GM23248 (cell line): ENCODE results near the gene ZBP1. TPM values are rescaled to one million over a fixed set of nuclear protein-coding genes. Genes with fewer than 3 reads are reported as not detected.

Experiments
- DNase-seq: peaks from one replicate; pipeline ENCODE4 v3.0.0-alpha.2; 2015
- H2AFZ ChIP-seq: fragments of 200-600 bp; sonication (generic); 2 replicates; pipeline ENCODE4 v1.6.1; 2016; ENCODE audit warnings: antibody characterized with exemption
- H3F3A ChIP-seq: fragments of 200-600 bp; sonication (generic); 2 replicates; pipeline ENCODE4 v1.6.1; 2016; ENCODE audit warnings: mild to moderate bottlenecking, antibody characterized with exemption, mixed run types; ENCODE audit not compliant: insufficient read depth
- H3K27ac ChIP-seq: fragments of 200-600 bp; sonication (generic); 2 replicates; pipeline ENCODE4 v1.5.1; 2016; ENCODE audit warnings: mild to moderate bottlenecking
- H3K27me3 ChIP-seq: fragments of 200-600 bp; sonication (generic); replicated peaks from 2 replicates; pipeline ENCODE4 v1.6.1; 2016; ENCODE audit warnings: mild to moderate bottlenecking; ENCODE audit not compliant: insufficient read depth
- H3K36me3 ChIP-seq: fragments of 200-600 bp; sonication (generic); 2 replicates; pipeline ENCODE4 v1.6.1; 2016; ENCODE audit warnings: low read depth, mild to moderate bottlenecking
- H3K4me1 ChIP-seq: fragments of 200-600 bp; sonication (generic); 2 replicates; pipeline ENCODE4 v1.6.1; 2016; ENCODE audit warnings: mild to moderate bottlenecking; ENCODE audit not compliant: insufficient read depth
- H3K4me2 ChIP-seq: fragments of 200-600 bp; sonication (generic); one replicate; pipeline ENCODE4 v1.6.1; 2016; ENCODE audit warnings: mild to moderate bottlenecking; ENCODE audit not compliant: unreplicated experiment
- H3K4me3 ChIP-seq: fragments of 200-600 bp; sonication (generic); 2 replicates; pipeline ENCODE4 v1.5.1; 2016; ENCODE audit warnings: mild to moderate bottlenecking
- H3K79me2 ChIP-seq: fragments of 200-600 bp; sonication (generic); 2 replicates; pipeline ENCODE4 v1.6.1; 2016; ENCODE audit warnings: mild to moderate bottlenecking; ENCODE audit not compliant: insufficient read depth
- H3K9ac ChIP-seq: fragments of 200-600 bp; sonication (generic); 2 replicates; pipeline ENCODE4 v1.6.1; 2016; ENCODE audit warnings: mild to moderate bottlenecking
- H3K9me2 ChIP-seq: fragments of 200-600 bp; sonication (generic); 2 replicates; pipeline ENCODE4 v1.6.1; 2016; ENCODE audit warnings: mixed run types, mild to moderate bottlenecking, moderate library complexity; ENCODE audit not compliant: insufficient read depth
- H3K9me3 ChIP-seq: fragments of 200-600 bp; sonication (generic); one replicate; pipeline ENCODE4 v1.6.1; 2017; ENCODE audit warnings: low read depth
- H4K20me1 ChIP-seq: fragments of 200-600 bp; sonication (generic); 2 replicates; pipeline ENCODE4 v1.6.0; 2016; ENCODE audit not compliant: insufficient read depth
- EZH2 ChIP-seq: fragments of 200-600 bp; sonication (generic); IDR thresholded peaks from 2 replicates; pipeline ENCODE4 v1.6.1; 2018; ENCODE audit warnings: antibody characterized with exemption, mild to moderate bottlenecking; ENCODE audit not compliant: insufficient read depth, poor library complexity, severe bottlenecking
- EZH2phosphoT487 ChIP-seq: fragments of 200-600 bp; sonication (generic); IDR thresholded peaks from 2 replicates; pipeline ENCODE4 v1.6.1; 2018; ENCODE audit warnings: antibody characterized with exemption, moderate library complexity, mild to moderate bottlenecking, low read depth; ENCODE audit not compliant: insufficient read depth
- WGBS, 2 experiments: methylation state at CpG; one replicate each; pipeline ENCODE4 v1.1.6; 2015 to 2017; ENCODE audit warnings: low lambda C conversion rate in 2 of 2, low coverage in 1 of 2; ENCODE audit errors: missing lambda C conversion rate in 2 of 2; 5-methylcytosine and 5-hydroxymethylcytosine counted together
- in situ Hi-C: fragments of 300-500 bp; cut with MboI; formaldehyde crosslinking; loops from 2 replicates; pipeline ENCODE4 v1.15.0; 2020
- polyA plus RNA-seq: library from polyadenylated mRNA; unstranded; fragments of >200 nt; fragmentation: Nextera tagmentation; extraction: Ambion mirVana; gene quantifications from 2 replicates; pipeline ENCODE4 v1.2.1, GENCODE V29; 2016
- total RNA-seq: library from RNA; depleted of rRNA; stranded (reverse); fragments of >200 nt; shearing (Covaris generic); gene quantifications from 2 replicates; pipeline ENCODE4 v1.2.3, GENCODE V29; 2014

Gene ZBP1
- total and polyA plus RNA-seq, 2 experiments from 2014 or later: not detected

- Histone ChIP-seq H3K27ac (no peak overlapping the region), H2AFZ (no peak overlapping the region), H3K9ac (no peak overlapping the region), H3K4me2 (no peak overlapping the region), H3K9me2 (no peaks in the 10 kb centered on the region), H3K27me3 (peaks cover 82% of the 10 kb centered on the region), H3F3A (no peaks in the 10 kb centered on the region), H3K36me3 (no peaks in the 10 kb centered on the region), H4K20me1 (no peaks in the 10 kb centered on the region), H3K9me3 (no peaks in the 10 kb centered on the region), H3K4me3 (no peak overlapping the region), H3K4me1 (no peaks in the 10 kb centered on the region), H3K79me2 (no peaks in the 10 kb centered on the region)
- TF ChIP-seq EZH2phosphoT487 (no peak), EZH2 (no peak)
- peak; percentile 30 for DNase-seq
- in situ Hi-C loops: loop anchor here (10.0 kb wide), 1 partner anchor 215 kb away; no protein-coding TSS in a partner anchor
- WGBS, 2 experiments: 5% methylated on average over 21 of the region's 21 CpGs
Observed at GRCh38 chr20:57579898-57580447, 40.3 kb downstream of the ZBP1 start.

GRCh38 chr20:57579331-57579897 is 40.8 kb downstream of the ZBP1 start:
- Histone ChIP-seq H3K9ac (no peak overlapping the region), H4K20me1 (no peaks in the 10 kb centered on the region), H3K4me1 (no peaks in the 10 kb centered on the region), H3K4me3 (no peak overlapping the region), H3K9me3 (no peaks in the 10 kb centered on the region), H2AFZ (no peak overlapping the region), H3K79me2 (no peaks in the 10 kb centered on the region), H3F3A (no peaks in the 10 kb centered on the region), H3K36me3 (no peaks in the 10 kb centered on the region), H3K27me3 (peaks cover 87% of the 10 kb centered on the region), H3K27ac (no peak overlapping the region), H3K9me2 (no peaks in the 10 kb centered on the region), H3K4me2 (no peak overlapping the region)
- in situ Hi-C loops: loop anchor here (10.0 kb wide), 1 partner anchor 215 kb away; no protein-coding TSS in a partner anchor
- no peak for DNase-seq
- no peak for TF ChIP-seq EZH2
- no peak for TF ChIP-seq EZH2phosphoT487
- WGBS, 2 experiments: 41 to 44% methylated on average over 10 to 11 of the region's 11 CpGs

GRCh38 chr20:57578476-57579165 is 41.6 kb downstream of the ZBP1 start:
- no peak for TF ChIP-seq EZH2
- TF ChIP-seq EZH2phosphoT487: no peak
- Histone ChIP-seq H3K4me2 (no peak overlapping the region), H3K9ac (no peak overlapping the region), H3K9me3 (no peaks in the 10 kb centered on the region), H3F3A (no peaks in the 10 kb centered on the region), H3K27me3 (peaks cover 88% of the 10 kb centered on the region), H3K36me3 (no peaks in the 10 kb centered on the region), H3K4me3 (no peak overlapping the region), H3K79me2 (no peaks in the 10 kb centered on the region), H2AFZ (no peak overlapping the region), H3K27ac (no peak overlapping the region), H4K20me1 (no peaks in the 10 kb centered on the region), H3K9me2 (no peaks in the 10 kb centered on the region), H3K4me1 (no peaks in the 10 kb centered on the region)
- WGBS, 2 experiments: 57 to 58% methylated on average over 10 of the region's 10 CpGs
- in situ Hi-C loops: loop anchor here (10.0 kb wide), 1 partner anchor 214 kb away; no protein-coding TSS in a partner anchor
- no peak for DNase-seq

GRCh38 chr20:57577679-57578475 is 42.3 kb downstream of the ZBP1 start:
- no peaks in the 10 kb centered on the region for H4K20me1 ChIP-seq
- H3K36me3 ChIP-seq: no peaks in the 10 kb centered on the region
- no peak overlapping the region for H3K4me2 ChIP-seq
- peaks cover 91% of the 10 kb centered on the region for H3K27me3 ChIP-seq
- no peaks in the 10 kb centered on the region for H3K4me1 ChIP-seq
- TF ChIP-seq EZH2 (no peak), EZH2phosphoT487 (no peak)
- no peaks in the 10 kb centered on the region for H3K9me3 ChIP-seq
- no peaks in the 10 kb centered on the region for H3F3A ChIP-seq
- no peaks in the 10 kb centered on the region for H3K9me2 ChIP-seq
- 52 to 53% methylated on average over 10 of the region's 10 CpGs for WGBS, 2 experiments
- H3K79me2 ChIP-seq: no peaks in the 10 kb centered on the region
- no peak overlapping the region for H3K4me3 ChIP-seq
- in situ Hi-C loops: loop anchor here (10.0 kb wide), 1 partner anchor 213 kb away; no protein-coding TSS in a partner anchor
- H2AFZ ChIP-seq: no peak overlapping the region
- no peak overlapping the region for H3K9ac ChIP-seq
- no peak for DNase-seq
- H3K27ac ChIP-seq: no peak overlapping the region
